Activated T-helper 1 cell treated with Interleukin-2 at 50 U/mL for 16 hours (primary cell): ENCODE data around the gene OXSR1.
"Not testable (repeated sequence)": the region's sequence is repeated elsewhere in the genome, so short reads cannot be mapped to it uniquely, and the experiment has no call there.

Experiments used
- DNase-seq: peaks from one replicate; pipeline ENCODE4 v3.0.0-alpha.2; 2020; ENCODE audit warnings: low read depth

Gene OXSR1

GRCh38 chr3:38270606-38271005, 105.3 kb downstream of the OXSR1 start:
- DNase-seq, result no peak

- no peak for DNase-seq
Measured at GRCh38 chr3:38271553-38271952, 106.2 kb downstream of the OXSR1 start.

GRCh38 chr3:38274864-38275649, 109.7 kb downstream of the OXSR1 start:
- DNase-seq, result no peak

- DNase-seq, result no peak
Measured at GRCh38 chr3:38275658-38276057, 110.3 kb downstream of the OXSR1 start.

DNA sequence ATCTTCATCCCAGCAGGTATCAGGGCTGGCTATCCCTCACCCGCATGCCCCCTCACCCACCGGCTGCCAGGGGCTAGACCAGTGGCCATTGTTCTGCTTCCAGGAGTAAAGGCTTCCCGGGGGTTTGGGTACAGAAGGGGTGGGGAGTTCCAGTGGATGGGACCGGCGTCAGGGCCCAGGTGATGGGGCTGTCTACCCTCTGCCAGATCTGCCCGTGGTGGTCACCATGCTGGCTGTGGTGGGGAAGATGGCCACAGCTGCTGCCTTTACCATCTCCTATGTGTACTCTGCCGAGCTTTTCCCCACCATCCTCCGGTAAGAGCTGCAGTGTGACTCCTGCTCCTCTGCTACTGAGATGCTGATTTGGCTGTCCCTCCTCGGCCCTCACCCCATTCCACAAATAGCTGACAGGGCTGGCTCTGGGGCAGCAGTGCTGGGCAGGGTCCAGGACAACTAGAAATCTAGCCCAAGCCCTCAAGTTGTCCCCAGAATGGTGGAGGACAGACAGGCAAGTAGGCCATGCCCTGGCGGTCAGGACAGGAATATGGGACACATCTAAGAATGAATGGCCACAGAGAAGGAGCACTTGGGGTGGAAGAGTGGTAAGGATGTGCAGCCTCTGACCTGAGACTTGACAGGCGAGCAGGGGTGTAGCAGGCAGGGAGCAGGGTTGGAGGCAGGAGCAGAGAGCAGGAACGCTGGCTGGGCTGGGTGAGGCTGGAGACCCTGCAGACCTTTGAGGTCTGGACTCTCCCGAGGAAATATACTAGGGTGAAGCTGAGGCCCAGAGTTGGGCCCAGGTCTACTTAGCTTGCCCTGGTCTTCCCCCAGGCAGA, 111.0 kb downstream of the OXSR1 start:
- DNase-seq, result no peak

DNA sequence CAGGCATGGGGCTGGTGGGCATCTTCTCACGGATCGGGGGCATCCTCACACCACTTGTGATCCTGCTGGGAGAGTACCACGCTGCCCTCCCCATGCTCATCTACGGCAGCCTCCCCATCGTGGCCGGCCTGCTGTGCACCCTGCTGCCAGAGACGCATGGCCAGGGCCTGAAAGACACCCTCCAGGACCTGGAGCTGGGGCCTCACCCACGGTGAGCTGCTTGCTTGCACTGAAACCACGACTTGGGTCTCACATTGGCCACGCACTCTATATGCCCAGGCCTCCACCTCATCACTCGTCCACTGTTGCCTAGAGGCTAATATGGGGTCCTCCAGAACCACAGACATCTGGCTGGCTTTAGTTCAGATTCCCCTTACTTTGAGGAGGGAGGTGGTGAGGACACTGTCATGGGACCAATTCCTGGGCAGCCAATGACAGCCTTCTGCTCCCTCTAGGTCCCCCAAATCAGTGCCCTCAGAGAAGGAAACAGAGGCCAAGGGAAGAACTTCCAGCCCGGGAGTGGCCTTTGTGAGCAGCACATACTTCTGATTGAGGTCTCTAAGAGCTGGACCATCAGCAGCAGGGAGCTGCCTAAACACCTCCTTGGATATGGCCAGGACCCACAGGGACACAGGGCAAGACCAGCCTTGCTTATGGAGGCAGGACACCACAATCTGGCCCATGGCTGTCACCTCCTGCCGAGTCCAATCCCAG, 111.7 kb downstream of the OXSR1 start:
- DNase-seq, result no peak

GRCh38 chr3:38278841-38279240, 113.5 kb downstream of the OXSR1 start:
- no peak for DNase-seq

- DNase-seq, result no peak
Measured at GRCh38 chr3:38281895-38282686, 116.8 kb downstream of the OXSR1 start, which contains the start of gene SLC22A14. SLC22A14 (plus strand) TSS chr3:38282294; CDS start chr3:38306027, 23,733 bp downstream.

DNA sequence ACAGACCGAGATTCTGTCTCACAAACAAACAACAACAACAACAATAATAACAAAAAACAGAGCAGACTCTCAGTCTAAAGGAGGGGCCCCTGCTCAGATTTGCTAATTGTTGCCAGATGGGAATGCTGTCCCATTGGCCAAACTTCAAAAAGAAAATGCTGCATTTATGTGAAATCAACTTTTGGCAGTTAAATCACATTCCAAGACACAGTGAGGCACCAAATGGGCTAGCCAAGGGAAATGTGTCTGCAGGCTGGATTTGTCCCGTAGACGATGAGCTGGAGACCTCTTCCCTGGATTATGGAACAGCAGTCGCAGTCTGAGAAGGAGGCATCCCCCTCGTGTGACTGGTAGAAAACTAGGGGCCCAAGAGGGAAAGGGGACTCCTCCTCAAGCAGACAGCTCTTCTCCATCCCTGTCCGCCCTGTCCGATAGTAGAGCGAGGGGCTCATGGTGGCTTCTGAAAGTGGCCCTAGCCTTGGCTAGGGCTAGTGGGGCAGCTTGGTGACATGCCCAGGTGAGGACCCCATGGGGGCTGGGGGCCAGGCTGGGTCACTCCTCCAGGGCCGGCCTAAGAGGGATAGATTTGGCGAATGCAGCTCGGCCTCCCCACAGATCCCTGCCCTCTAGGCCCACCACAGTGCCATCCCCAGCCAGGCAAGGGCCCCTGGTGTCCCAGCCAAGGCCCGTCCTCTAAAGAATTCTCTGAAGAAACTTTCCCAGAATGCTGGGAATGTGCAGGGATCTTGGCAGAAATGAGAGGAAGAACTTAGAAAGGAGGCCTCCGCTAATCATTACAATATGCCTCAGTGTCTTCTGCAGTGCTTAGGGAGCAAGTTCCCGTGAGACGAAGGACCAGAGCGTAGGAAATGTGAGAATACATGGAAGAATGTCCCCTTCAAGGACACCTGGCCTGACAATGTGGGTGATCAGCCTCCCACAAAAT, 118.7 kb downstream of the OXSR1 start:
- DNase-seq, result no peak

- no peak for DNase-seq
Measured at GRCh38 chr3:38284756-38285150, 119.4 kb downstream of the OXSR1 start.

DNA sequence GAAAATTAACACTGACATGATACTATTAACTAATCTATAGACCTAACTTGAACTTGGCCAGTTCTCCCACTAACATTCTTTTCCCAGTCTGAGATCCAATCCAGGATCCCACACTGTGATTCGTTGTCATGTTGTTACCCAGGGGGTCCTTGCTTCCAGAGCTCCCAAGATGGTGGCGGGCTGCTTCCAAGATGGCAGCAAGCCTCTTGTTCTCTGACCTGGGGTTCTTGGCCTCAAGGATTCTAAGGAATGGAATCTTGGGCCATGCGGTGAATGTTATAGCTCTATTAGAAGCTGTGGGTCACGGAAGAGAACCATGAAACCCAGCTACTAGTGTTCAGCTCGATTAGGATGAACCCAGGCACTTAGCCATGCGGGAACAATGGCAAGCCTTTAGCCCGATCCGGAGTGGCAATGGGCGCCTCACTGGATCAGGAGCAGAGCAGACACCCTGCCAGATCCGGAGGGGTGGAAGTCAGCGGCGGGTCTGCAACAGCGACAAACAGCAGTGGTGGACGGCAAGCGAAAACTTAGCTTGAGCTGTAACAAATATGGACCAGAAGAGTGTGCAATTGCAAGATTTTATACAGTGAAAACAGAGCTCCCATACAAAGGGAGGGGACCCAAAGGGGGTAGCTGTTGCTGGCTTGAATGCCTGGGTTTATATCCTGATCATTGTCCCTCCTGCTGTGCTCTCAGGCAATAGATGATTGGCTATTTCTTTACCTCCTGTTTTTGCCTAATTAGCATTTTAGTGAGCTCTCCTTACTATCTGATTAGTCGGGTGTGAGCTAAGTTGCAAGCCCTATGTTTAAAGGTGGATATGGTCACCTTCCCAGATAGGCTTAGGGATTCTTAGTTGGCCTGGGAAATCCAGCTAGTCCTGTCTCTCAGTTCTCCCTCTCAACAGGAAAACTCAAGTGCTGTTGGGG, 124.2 kb downstream of the OXSR1 start:
- not testable (repeated sequence) for DNase-seq

GRCh38 chr3:38297053-38297452, 131.7 kb downstream of the OXSR1 start:
- DNase-seq, result not testable (repeated sequence)

GRCh38 chr3:38297537-38297936, 132.2 kb downstream of the OXSR1 start:
- no peak for DNase-seq

DNA sequence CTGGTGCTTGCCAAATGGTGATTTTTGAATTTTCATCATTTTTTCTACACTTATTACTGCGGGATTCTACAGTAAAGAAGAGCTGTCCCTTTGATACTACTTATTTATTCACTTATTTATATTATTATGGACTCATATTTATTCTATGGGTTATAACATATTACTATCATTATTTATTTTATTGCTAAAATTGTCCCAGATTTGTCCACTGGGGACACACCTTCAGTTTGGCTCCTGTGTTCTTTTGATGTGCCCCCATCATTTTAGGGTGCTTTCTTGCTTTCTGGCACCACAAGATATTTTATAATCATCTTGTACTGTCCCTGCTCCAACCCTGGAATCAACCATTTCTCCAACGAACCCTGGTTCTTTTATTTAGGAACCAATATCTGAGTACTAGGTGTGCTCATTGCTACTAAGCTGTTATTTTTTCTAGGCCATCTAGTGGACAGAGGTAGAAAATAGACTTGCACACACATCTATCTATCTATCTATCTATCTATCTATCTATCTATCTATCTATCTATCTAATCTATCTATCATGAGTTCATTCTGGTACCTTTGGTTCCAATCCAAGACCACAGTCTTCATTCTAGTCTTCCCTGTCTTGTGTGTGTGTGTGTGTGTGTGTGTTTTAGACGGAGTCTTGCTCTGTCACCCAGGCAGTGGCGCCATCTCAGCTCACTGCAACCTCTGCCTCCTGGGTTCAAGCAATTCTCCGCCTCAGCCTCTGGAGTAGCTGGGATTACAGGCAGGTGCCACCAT, 132.8 kb downstream of the OXSR1 start:
- DNase-seq, result no peak
